Testis (tissue), 2 donors: ENCODE measurements around the gene DUSP6.

Source experiments
- POLR2A ChIP-seq: fragments of 450-650 bp; IDR thresholded peaks from one replicate; pipeline ENCODE4 v1.6.1; 2017; ENCODE audit warnings: antibody characterized with exemption, mild to moderate bottlenecking, moderate library complexity
- TF ChIP-seq, protein P1 (sequence below), 3 experiments: fragments of 450-650 bp in 2 of 3; fragments of 200-600 bp in 1 of 3; sonication (generic) in 1 of 3; IDR thresholded peaks; one replicate each; pipeline ENCODE4 v1.5.1; 2016 to 2019; ENCODE audit warnings: antibody characterized with exemption in 3 of 3, mild to moderate bottlenecking in 2 of 3, moderate library complexity in 1 of 3

DNA sequence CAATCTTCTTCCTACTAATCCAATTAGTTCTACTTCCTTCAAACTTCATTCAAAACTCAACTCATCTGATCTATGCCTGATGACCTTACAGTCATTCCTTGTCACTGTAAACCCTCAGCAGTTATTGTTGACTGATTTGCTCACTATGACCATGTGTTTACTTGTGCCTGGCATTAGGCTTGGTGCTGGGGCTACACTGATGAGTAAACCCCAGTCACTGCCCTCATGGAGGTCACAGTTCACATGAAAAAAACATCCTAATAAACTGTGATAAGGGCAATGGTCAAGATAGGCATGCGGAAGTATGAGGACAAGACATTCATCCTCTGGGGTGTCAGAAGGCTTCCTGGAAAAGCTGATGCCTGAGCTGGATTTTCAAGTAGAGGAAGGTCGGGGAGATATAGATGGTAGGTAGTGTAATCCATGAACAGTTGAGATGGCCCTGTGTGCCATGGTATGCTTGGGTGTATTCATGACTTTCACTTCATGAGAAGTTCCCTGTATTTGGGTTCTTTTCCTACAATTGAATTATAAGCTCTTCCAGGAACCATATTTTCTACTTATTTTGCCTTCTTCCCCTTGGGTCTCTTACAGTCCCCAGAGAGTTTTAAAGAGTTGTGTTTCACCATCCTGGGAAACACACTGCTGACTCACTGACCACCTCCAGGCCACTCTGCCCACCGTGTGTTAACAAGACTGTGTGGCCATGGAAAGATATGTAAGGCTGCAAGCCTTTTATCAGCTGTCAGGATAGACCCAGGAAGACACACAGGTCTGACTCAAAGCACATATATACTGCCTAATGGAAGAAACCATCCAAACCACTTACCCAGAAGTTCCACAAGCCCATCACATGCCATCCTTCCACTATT is 38.7 kb upstream of the DUSP6 start:
- TF ChIP-seq, protein P1, sequence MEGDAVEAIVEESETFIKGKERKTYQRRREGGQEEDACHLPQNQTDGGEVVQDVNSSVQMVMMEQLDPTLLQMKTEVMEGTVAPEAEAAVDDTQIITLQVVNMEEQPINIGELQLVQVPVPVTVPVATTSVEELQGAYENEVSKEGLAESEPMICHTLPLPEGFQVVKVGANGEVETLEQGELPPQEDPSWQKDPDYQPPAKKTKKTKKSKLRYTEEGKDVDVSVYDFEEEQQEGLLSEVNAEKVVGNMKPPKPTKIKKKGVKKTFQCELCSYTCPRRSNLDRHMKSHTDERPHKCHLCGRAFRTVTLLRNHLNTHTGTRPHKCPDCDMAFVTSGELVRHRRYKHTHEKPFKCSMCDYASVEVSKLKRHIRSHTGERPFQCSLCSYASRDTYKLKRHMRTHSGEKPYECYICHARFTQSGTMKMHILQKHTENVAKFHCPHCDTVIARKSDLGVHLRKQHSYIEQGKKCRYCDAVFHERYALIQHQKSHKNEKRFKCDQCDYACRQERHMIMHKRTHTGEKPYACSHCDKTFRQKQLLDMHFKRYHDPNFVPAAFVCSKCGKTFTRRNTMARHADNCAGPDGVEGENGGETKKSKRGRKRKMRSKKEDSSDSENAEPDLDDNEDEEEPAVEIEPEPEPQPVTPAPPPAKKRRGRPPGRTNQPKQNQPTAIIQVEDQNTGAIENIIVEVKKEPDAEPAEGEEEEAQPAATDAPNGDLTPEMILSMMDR (IDR thresholded peaks at IDR 0.05), result no peak
- TF ChIP-seq POLR2A, result no peak
